H4 (cell line): ENCODE results near the gene DPYD. TPM values are rescaled to one million over a fixed set of nuclear protein-coding genes. Genes with fewer than 3 reads are reported as not detected.

Experiments used
- DNase-seq: peaks from one replicate; pipeline ENCODE4 v3.0.0-alpha.2; 2015; ENCODE audit warnings: low spot score
- total RNA-seq: library from RNA; depleted of rRNA; stranded (reverse); fragments of >200 nt; shearing (Covaris generic); gene quantifications from 2 replicates; pipeline ENCODE4 v1.2.3, GENCODE V29; 2014

The DPYD gene
- total RNA-seq, 1 experiment from 2014 or later, result 18.2 TPM

DNA sequence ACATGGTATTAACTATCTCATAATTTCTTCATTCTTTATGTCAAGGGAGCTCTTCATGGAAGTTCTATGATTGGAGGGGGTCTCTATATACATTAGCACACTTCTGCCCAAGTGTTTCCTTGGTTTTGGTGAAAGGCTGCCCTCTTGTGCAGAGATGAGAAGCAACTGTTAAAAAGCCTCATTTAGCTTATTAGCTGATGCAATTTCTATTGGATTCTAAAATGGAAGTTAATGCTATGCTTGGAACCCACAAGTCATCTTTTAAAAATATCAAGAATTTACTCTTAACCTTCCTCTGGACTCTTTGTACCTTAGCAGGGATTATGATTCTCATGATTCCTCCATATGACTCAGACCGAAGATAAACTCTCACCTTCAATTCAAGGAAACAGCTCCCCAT lies 870.3 kb downstream of the DPYD start:
- peak; percentile 7 for DNase-seq

DNA sequence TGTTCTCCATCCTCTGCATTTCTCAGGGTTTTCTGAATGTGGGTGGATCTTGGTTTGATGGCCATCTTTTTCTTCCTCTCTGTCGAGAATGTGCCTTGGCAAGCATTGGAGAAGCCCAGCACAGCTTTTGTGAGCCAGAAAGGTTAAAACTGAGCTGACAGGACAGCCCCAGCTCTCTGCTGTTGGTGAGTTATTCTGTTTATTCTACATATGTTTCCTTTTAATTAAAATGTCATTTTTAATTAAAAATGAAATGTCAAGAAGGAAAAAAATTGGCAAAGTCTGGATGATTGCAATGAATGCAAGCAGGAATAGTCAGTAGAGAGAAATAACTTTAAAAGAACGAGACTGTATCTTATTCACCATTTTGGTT lies 873.4 kb downstream of the DPYD start:
- no peak for DNase-seq

DNA sequence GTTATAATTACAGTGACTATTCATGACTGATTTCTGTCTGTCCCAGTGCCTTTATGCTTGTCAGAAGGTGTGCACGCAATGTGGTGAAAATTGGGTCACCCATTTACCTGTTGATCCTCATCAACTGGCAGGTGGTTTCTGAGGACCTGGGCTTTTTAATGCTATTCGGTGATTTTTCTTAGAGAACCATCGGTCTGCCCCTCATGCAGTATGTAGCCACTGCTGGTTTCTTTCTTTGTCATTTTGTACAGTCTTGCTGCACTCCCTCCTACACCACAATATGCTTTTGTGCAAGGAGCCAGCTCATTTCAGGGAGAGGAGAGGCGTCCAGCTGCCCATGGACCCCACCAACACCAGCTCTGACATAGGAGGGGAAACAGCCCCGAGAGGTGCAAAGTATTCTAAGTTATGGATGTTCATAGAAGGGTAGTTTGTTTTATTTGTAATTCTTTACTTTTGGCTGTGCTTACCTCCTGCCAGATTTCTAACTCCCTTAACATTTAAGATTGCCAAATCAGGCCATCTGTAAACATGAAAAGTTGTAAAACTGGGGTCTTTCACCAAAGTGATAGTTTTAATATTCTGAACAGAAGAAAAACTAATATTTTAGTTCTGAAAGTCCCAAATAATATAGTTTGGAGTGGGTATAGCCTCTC lies 873.9 kb downstream of the DPYD start:
- no peak for DNase-seq

DNA sequence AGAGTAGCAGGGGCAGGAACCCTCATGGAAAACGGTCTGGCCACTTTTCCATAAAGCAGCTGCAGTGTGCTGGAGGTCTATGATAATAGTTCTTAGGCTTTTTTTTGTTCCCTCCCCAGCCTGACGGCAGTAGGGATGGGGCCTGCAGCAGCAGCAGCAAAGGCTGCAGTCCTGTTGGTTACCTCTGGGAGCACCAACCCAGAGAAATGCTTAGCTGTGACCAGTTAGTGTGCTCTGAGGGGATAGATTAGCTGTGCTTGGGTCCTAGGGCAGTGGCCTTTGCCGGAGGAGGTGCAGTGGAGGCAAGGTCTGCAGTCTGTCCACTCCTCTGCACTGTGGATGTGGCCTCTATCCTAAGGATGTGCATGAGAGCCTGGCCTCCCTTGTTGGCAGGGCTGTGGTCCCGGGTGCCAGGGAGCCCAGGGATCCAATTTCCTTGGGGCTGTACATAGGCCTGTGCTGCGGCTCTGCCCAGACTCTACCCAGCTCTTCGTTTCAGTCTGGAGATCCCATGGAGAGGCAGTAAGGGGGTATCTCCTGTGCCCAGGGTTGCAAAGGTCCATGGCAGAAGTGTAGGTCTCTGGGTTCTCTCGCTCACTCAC lies 876.6 kb downstream of the DPYD start:
- no peak for DNase-seq

DNA sequence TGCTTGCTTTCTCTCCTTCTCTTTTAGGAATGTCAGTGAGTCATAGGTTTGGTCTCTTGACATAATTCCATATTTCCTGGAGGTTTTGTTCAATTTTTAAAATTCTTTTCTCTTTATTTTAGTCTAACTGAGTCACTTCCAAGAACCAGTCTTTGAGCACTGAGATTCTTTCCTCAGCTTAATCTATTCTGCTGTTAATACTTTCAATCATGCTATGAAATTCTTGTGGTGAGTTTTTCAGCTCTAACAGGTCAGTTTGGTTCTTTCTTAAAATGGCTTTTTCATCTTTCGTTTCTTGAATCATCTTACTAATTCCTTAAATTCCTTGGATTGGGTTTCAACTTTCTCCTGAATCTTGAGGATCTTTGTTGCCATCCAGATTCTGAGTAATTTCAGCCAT lies 878.3 kb downstream of the DPYD start:
- DNase-seq, result no peak

DNA sequence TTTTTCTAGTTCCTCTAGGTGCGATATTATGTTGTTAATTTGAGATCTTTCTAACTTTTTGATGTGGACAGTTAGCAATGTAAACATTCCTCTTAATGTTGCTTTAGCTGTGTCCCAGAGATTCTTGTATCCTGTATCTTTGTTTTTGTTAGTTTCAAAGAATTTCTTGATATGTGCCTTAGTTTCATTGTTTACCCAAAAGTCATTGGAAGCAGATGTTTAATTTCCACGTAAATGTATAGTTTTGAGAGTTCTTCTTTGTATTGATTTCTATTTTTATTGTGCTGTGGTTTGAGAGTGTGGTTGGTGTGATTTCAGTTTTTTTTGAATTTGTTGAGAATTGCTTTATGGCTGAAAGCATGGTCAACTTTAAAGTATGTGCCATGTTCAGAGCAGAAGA lies 879.8 kb downstream of the DPYD start:
- DNase-seq, result no peak

DNA sequence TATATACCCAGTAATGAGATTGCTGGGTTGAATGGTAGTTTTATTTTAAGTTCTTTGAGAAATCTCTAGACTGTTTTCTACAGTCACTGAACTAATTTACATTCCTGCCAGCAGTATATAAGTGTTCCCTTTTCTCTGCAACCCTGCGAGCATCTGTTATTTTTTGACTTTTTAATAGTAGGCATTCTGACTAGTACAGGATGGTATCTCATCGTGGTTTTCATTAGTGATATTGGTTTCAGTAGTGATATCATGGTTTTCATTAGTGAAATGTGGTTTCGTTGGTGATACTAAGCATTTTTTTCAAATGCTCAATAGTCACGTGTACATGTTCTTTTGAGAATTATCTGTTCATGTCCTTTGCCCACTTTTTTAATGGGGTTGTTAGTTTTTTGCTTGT lies 882.4 kb downstream of the DPYD start:
- DNase-seq, result no peak

DNA sequence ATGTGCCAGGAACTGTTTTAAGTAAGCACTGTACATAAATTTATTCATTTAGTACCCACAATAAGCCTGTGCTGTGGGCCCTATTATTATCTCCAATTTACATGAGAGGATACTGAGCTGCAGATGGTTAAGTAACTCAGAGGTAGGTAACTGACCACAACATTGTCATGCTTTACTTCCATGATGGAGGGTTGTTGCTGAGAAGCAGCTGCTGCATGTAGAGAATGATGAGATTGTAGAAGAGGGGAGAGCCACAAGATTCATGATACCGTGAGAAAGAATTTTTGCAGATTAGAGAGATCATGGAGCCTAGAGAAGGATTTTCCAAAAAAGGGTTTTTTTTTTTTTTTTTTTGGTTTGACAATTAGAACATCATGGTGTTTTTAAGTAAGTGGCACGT lies 886.2 kb downstream of the DPYD start:
- no peak for DNase-seq

DNA sequence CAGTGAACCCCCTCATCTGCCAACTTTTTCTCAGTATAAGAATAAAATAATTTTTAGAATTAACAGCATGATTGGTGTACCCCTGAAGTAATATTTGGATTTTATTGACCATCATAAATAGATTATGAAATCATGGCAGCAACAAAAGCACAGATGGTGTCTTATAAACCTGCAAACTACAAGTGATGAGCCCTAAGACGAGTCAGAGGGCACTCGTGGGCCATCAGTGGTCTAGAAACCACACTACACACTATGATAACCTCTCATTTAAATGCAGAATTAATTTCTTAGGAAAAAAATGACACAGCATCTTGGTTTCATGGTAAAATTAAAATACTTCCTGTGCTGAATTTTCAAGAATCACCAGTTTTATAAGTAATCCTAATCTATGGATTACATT lies 886.9 kb downstream of the DPYD start:
- no peak for DNase-seq
